ENCODE measurements around the gene PRR36.

GRCh38 chr19:7839476-7839875 lies 34.7 kb downstream of the PRR36 start:
- no peak for TF ChIP-seq CTCF (IDR thresholded peaks at IDR 0.05)
- no peak for TF ChIP-seq POLR2AphosphoS5 (IDR thresholded peaks at IDR 0.05; ENCODE audit: insufficient read depth in 1 of 2, low read depth in 1 of 2)

All from vagina (tissue), 2 donors.